NCI-H1436 treated with DMSO at 0.1 percent for 48 hours (cell line): ENCODE data around the gene DCLRE1B.

Source experiments
- DNase-seq: peaks from one replicate; lab custom pipeline; 2025; lab: John Stamatoyannopoulos, UW

DCLRE1B gene

DNA sequence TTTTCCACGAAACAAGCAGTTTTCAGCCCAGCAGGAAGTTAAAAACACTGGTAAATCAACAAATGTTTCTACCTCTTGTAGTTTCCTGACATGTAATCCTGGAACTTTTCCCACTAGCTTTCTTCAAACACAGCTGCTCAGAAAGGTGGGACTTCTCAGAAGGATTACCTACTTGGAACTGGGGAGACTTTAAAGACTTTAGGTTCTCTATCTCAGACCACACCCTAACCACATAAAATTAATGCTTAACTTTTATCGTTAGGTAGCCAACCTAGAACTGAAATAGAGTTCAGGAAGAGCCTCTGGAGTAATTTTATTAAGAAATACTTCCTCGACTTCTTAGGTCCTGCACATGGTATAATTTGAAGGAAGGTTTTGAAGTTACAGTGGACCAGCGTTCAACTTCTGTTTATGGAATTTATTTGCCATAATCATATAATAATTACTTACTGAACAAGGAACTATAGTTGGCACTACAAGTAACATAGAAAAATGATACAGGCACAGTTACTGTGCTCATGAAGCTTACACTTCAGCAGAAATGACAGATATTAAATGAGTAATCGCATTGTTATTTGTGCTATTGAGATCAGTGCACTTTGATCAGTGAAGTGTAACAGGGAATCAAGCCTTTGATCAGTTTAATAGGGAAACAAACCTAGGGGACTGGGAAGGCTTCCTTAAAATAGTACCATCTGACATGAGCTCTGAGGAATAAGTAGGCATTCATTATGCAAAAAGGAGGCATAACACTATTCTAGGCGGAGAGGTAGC lies 17.5 kb upstream of the DCLRE1B start, which contains the start of gene BCL2L15:
BCL2L15 (minus strand) TSS at position 180 of the 774 bp plus-strand sequence. CDS start 206 bp downstream, outside the sequence.
- no peak for DNase-seq

- DNase-seq, result no peak
Observed at GRCh38 chr1:113890816-113891215, 14.3 kb upstream of the DCLRE1B start.

GRCh38 chr1:113891631-113892220 lies 13.4 kb upstream of the DCLRE1B start:
- DNase-seq, result peak; percentile 39

- no peak for DNase-seq
Observed at GRCh38 chr1:113893267-113893666, 11.9 kb upstream of the DCLRE1B start.

- no peak for DNase-seq
Observed at GRCh38 chr1:113895098-113895497, 10.0 kb upstream of the DCLRE1B start.

DNA sequence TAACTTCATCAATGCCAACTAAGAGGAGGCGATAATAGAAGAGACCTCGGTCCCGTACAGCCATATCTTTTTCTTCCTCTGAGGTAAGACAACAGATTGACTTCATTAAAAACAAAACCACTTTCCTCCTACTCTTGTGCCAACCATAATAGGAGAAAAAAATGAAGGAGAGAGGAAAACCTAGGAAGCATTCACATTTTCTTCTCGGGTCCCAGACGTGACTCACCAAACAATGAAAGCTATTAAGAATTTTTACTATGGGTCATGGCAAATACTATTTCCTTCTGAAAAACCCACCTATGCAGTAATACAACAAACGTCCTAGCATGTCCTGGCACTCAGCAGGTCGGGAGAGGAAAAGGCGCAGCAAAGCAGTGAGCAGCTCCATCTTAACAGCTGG lies 9.2 kb upstream of the DCLRE1B start:
- no peak for DNase-seq

DNA sequence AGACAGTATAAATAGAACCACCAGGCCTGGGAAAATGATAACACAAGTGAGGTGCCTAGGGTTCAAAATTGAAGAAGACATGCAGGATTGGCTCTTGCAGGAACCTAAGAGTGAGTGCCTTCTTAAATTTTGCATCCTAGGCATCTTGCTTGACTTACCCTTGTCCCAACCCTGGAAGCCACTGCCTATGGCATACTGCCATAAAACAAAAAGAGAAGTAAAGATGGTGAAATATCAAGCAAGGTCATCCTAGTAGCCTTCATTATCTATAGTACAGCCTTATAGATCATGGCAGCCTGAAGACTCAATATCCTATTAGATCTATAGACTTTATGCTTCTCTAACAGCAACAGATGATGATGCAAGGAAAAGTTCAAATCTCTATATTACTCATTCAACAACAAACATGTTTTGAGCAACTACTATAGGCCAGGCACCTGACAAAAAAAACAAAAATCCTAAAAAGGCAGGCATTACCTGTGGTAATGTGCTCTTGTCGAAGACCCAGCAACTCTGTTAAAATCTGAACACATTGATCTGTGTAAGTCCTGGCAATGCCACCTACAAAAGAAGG lies 6.8 kb upstream of the DCLRE1B start:
- DNase-seq, result no peak

- no peak for DNase-seq
Observed at GRCh38 chr1:113899111-113899510, 6.0 kb upstream of the DCLRE1B start.

DNA sequence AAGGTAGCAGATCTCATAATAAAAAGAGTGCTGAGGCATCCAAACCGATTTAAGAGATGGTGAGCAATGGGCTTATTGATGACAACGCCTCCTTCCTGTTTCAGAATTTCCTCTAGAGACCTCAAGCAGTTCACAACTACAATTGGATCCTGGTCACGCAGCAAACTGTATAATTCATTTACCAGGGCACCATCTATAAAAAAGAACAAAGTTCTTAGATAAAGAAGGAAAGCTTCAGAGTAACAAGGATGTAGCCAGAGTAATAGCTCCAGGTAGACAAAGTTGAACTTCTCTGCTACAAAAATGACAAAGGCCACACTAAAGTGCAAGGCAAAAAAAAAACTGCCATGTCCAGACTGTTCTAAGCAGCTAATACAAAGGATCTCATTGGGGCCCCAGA lies 3.9 kb upstream of the DCLRE1B start:
- DNase-seq, result no peak

- no peak for DNase-seq
Observed at GRCh38 chr1:113903501-113904292, 1.4 kb upstream of the DCLRE1B start.

GRCh38 chr1:113904293-113904673 lies 843 bp upstream of the DCLRE1B start:
- DNase-seq, result no peak

DNA sequence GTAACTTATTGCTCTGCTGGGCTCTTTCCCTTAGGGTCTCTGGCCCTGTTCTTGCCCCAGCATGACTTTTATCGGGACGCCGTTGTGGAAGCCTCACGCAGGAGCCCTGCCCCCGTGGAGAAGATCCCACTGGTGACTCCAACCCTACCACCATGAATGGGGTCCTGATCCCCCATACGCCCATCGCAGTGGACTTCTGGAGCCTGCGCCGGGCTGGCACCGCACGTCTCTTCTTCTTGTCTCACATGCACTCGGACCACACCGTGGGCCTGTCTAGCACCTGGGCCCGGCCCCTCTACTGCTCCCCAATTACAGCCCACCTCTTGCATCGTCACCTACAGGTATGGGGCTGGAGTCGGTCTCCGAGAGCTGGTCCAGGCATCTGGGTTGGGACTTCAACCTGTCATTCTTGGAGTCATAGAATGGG lies 322 bp downstream of the DCLRE1B start:
- DNase-seq, result no peak

DNA sequence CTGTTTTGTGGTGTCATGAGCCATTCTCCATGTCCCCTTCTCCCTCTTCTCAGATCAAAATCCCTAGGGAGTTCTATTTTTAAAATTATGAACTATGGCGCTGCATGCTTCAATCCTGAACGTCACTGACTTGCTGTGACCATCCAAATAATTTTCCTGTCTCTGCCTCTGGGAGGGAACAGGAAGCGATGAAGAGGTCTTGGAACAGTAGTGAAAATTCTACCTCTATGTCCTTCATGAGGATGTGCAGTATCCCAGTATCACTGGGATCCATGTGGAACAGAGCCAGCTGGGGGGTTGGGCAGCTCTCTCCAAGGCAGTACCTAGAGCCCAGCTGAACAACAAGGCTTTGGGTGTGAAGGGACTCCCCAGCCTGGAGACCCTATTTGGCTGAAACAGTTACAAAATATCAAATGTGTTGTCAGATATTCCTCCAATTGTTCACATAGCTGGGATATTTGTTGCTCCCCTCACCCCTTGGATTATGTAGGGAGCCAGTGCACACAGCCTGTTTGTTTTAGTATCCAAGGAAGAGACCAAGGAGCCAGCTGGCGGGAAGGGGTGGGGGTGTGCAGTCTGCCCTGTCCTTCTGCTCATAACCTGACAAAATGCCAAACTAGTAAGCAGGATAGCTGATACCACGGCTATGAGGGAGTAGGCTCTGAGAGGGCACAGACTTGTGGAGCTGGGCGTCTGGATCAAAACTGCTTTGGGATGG lies 7.6 kb downstream of the DCLRE1B start:
- DNase-seq, result no peak

GRCh38 chr1:113913312-113913668 lies 8.2 kb downstream of the DCLRE1B start:
- no peak for DNase-seq

DNA sequence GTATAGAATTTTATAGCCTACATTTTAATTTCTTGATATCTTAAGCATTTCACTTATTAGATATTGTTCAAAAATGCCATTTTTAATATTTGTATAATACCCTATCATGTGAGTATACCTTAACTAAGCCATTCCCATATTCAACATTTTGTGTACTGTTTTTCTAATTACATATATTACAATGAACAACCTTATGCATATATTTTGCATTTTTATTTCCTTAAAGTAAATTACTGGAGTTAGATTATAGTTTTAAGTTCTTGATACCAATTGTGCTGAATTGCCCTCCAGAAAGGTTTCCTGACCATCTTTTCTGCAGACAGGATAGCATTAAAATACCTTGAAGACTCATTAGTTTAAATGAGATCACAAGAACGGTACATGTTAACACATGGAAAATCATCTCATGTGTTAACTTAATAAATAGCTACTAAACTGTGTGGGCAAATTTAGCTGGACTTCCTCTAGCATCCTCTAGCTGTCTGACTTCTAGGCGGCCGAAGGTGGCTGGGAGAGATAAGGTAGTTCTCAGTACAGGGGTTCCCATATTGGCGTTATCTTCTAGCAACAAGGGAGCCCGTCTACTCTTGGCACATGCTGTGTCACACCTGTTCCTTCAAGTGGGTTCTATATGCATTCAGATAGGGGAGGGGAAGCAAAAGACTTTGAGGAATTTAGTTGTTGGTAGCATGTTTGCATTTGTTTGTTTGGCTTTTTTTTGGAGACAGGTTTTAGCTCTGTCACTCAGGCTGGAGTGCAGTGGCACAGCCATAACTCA lies 8.9 kb downstream of the DCLRE1B start:
- no peak for DNase-seq

DNA sequence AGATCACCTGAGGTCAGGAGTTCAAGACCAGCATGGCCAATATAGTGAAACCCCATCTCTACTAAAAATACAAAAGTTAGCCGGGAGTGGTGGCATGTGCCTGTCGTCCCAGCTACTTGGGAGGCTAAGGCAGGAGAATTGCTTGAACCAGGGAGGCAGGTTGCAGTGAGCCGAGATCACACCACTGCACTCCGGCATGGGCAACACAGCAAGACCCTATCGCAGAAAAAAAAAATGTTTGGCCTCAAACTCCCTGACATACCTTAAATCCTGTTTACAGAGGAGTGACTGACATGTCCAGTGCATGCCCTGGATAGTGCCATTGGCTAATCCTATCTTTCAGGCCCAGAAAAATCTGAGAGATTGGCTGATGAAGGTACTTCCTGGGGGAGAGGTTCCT lies 11.8 kb downstream of the DCLRE1B start:
- no peak for DNase-seq

- DNase-seq, result no peak
Observed at GRCh38 chr1:113917400-113918082, 12.4 kb downstream of the DCLRE1B start.

- no peak for DNase-seq
Observed at GRCh38 chr1:113918243-113918642, 13.1 kb downstream of the DCLRE1B start.

- no peak for DNase-seq
Observed at GRCh38 chr1:113922957-113923356, 17.8 kb downstream of the DCLRE1B start.

DNA sequence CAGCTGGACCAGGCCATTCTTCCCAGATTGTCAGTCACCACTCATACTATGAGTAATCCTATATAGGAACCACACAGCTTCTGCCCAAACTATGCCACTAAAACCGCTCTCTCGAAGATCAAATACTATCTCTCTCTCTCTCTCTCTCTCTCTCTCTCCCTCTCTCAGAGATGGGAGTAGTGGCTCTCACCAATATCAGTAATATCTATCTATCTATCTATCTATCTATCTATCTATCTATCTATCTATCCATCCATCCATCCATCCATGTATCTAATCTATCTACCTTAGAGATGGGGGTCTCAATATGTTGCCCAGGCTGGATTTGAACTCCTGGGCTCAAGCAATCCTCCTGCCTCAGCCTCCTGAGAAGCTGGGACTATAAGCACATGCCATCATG lies 19.3 kb downstream of the DCLRE1B start:
- DNase-seq, result no peak
